GM21717 (cell line): ENCODE results near the gene ADGRF1.
"Not testable (repeated sequence)": the region's sequence is repeated elsewhere in the genome, so short reads cannot be mapped to it uniquely, and the experiment has no call there.

Experiments used
- ATAC-seq: cut with Tn5 transposase; IDR thresholded peaks from one replicate; pipeline ENCODE4 v1.9.1; 2021; ENCODE audit warnings: mild to moderate bottlenecking, moderate library complexity; ENCODE audit not compliant: unreplicated experiment

Gene ADGRF1

DNA sequence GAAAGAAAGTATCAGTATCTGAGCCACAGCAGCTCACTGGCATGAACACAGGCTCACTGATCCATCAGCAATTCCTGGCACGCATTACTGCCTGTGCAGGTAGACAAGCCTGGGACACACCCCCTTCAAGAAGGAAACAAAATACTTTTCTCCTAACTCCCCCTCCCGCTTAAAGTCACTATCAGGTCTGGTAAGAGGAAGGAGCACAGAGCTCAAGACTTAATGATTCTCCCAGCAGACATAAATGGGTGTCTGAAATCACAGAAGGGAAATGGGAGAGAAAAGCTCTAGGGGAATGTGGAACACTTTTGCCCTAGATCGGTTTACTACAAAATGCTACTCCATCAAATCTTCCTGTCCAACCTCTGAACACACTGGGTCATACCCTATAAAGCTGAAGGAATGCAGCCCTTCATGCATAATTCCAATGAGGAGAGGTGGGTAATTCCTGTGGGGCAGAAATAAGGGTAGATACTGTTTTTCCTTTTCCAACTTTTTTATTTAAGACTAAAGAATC, at the start of gene ADGRF1:
Gene ADGRF1 (minus strand): TSS at position 58 of the 517 bp plus-strand sequence. CDS start 13,271 bp downstream, outside the sequence.
- no peak for ATAC-seq

DNA sequence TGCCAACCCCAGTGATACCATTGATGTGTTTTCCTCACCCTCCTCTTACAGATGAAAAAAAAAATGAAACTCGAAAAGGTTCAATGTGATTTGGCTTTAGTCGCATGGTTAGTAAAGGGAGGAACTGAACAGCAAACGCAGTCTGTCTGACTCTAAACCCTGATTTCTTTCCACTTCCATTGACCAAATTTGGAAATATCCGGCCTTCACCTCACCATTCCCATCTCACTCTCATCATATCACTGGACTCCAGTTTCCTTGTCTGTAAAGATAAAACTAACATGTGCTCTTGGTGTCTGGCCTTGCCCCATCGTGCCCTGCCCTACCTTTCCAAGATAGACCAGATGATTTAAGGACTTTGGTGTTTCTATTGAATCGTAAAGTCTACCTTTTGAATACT, 48.7 kb upstream of the ADGRF1 start:
- ATAC-seq, result no peak

DNA sequence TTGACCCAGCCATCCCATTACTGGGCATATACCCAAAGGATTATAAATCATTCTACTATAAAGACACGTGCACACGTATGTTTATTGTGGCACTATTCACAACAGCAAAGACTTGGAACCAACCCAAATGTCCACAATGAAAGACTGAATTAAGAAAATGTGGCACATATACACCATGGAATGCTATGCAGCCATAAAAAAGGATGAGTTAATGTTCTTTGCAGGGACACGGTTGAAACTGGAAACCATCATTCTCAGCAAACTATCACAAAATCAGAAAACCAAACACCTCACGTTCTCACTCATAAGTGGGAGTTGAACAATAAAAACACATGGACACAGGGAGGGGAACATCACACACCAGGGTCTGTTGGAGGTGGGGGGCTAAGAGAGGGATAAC, 47.3 kb upstream of the ADGRF1 start:
- not testable (repeated sequence) for ATAC-seq

DNA sequence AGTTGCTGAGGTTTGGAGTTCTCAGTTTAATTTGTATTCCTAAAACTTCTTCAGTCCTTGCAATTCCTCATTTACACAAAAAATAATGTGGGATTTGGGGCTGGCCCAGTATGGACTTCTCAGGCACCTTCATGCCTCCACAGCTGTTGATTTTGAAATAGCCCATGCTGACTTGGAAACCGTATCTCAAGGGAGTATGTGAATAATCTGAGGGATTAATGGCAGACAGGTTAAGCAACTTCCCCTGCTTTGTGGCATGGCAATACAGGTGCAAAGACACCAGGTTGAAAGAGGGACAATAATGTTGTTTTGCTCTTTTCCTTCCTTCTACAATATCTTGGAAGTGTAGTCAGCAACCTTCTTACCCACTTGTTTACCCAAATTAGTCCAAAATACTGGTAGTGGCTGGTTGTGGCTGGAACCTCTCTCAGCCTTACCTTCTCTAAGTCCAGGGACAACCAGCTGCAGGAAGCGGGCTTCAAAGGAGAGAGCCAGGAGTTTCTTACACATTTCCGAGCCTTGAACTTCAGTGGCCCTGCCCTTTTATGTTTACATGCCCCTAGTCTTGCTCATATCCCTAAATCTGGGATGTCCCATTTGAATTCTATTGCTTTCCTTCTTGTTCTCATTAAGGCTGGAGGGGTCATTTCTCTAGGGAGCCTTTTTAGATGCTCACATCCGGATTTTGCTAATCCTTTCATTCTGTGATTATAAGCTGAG, 44.1 kb upstream of the ADGRF1 start:
- no peak for ATAC-seq

DNA sequence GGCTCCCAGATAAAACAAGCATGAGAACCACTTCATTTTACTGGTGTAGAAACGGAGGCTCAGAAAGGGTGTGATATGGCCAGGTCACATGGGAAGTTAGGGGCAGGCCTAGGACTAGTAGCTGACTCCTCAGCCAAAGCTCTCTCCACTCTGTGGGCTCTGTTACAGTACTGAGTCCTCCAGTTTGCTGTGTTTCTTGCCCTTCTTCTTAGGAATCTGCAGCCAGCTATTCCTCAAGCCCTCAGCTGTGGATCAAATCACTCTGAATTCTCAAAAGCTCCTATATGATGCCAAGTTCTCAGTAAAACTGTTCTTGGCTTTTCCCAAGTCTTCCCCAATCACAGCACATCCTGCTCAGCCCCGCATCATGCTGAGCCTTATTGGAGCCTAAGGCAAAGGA, 42.5 kb upstream of the ADGRF1 start:
- ATAC-seq, result no peak

DNA sequence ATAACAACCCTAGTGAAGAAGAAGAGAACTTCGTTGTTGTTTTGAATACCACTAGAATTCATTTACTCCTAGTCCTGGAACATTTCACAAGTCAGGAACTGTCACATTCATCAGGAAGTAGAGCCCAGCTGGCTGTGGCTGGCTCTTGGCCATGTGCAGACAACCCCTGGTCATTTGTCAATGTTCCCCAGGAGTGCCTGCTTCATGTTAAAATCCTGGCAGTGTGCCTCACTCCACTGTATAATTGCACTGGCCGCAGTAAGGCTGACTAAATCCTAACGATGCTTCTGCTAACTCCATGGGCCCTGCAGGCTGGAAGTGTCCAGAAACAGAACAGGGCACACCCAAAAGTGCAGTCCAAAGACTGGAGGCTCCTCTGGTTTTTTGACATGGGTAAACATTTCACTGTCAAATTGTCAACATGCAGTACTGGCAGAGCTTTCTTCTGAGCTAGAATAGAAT, 41.5 kb upstream of the ADGRF1 start:
- no peak for ATAC-seq

DNA sequence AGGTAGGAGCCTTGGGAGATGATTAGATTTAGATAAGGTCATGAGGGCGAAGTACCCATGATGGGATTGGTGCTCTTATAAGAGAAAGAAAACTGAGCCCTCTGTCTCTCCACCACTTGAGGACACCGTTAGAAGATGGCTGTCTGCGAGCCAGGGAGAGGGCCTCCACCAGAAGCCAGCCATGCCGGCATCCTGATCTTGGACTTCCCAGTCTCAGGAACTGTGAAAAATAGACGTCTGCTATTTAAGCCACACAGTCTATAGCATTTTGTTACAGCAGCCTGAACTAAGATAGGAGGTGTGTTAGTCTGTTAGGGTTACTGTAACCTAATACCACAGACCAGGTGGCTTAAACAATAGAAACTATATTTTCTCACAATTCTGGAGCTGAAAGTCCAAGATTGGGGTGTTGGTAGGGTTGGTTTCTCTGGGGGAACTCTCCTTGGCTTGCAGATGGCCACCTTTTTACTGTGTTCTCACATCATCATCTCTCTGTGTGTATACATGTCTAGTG, 38.0 kb upstream of the ADGRF1 start:
- ATAC-seq, result no peak

DNA sequence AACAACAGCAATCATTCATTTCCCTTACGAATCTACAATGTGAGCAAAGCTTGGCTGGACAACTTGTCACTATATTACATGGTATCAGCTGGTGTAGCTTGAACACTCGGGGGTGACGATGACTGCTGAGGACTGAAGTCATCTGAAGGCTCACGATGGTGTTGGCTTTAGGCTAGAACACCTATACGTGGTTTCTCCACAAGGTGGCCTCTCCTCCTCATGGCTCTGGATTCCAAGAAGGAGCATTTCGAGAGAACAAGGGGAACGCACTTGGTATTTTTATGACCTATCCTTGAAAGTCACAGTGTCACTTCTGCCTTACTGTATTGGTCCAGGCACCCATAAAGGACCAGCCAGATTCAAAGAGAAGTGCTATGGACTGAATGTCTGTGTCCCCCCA, 37.5 kb upstream of the ADGRF1 start:
- ATAC-seq, result no peak

DNA sequence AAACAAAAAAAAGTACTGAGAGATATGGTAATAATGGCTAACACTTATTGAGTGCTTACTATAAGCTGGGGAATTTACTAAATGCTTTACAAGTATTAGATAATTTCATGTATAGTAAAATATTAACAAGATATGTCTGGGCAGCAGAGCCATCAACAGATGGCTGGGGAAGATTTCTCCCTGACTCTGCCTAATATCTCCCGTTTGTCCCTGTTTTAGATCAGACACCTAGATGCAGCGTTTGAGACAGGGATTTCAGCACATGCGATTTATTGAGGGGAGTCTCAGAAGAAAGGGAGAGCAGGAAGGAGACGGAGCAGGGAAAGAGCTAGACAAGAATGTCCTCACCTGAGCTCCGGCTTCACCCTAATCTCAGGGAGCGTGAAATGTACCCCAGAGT, 36.9 kb upstream of the ADGRF1 start:
- ATAC-seq, result no peak

DNA sequence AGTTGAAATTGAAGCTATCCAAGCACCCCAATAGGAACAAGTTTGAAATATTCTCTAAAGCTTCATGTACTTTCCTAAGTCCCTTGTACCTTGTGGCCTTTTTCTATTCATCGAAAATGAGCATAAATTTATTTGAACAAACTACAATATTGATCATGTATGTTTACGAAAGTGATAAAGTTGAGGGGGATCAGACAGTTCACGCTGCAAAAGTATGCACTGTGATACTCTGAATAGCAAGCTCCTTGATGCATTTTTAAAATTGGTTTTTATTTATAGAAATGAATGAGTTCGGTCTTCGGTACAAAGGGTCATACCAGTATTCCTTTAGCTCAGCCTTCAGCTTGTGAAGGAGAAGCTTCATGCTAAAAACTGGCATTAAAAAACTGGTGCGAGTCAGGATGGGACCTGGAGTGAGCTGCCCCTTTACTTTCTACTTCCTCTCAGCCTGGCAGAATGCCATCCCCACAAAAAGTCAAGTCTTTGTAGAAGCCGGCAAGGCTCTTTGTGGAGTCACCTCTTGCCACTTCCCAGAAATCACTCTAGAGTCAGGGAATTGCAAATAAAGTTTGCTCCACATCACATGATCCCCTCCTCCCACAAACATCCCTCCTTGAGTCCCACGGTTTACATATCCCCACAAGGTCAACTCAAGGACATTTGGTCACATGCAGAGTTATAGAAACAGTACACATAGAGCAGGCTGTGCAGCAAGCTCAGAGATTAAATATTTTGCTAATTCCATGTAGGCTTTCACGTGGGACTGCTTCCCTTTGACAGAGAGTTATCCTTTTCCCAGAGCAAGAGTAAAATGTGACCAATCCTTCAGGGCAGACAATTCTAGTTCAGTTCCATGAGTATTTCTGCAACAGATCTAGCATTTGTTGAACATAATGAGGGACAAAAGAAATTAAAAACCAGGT, 34.6 kb upstream of the ADGRF1 start:
- ATAC-seq, result no peak

DNA sequence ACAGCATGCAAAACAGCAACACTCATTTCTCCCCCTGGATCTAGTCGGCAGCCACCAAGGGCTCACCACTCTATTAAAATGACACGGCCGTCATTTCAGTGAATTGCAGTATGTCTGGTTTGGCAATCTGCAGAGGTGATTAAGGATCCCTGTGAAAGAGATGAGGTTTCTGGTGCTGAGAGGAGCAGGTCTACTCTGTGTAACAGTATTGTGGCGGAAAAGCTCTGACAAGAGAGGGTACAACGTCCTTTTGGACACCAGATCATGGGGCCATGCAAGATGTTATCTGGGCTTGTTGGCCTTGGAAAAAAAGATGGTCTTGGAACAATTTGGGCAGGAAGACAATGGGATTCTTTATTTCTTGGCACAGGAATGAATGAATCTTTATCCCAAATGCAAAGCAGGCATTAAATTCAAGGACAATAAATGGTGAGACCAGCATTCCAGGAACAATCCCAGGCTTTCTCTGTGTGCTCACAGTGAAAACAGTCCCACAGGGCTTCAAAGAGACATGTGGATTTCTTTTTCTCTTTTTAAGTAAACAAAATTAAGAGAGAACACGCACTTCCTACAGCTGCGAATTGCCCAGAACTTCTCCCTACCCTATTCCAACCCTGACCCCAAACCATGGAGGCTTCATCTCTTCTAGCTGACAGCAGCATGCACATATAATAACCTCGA, 33.7 kb upstream of the ADGRF1 start:
- no peak for ATAC-seq

DNA sequence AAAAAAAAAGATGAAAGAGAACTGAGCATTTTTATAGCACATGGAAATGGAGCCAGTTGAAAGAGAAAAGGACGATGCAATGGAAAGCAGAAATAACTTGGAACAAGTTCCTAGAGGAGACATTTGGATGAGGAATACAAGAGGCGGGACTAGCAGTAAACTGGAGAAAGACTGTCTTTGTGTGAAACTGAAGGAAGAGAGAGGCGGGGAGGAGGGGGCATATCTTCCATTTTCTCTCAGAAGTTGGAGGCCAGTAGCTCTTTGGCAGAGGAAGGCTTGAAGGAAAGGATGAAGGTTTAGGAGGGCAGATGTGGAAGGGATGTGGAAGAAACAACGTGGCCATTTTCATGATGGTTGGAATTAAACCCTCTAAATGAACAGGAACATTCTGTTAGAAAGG, 33.0 kb upstream of the ADGRF1 start:
- ATAC-seq, result no peak

DNA sequence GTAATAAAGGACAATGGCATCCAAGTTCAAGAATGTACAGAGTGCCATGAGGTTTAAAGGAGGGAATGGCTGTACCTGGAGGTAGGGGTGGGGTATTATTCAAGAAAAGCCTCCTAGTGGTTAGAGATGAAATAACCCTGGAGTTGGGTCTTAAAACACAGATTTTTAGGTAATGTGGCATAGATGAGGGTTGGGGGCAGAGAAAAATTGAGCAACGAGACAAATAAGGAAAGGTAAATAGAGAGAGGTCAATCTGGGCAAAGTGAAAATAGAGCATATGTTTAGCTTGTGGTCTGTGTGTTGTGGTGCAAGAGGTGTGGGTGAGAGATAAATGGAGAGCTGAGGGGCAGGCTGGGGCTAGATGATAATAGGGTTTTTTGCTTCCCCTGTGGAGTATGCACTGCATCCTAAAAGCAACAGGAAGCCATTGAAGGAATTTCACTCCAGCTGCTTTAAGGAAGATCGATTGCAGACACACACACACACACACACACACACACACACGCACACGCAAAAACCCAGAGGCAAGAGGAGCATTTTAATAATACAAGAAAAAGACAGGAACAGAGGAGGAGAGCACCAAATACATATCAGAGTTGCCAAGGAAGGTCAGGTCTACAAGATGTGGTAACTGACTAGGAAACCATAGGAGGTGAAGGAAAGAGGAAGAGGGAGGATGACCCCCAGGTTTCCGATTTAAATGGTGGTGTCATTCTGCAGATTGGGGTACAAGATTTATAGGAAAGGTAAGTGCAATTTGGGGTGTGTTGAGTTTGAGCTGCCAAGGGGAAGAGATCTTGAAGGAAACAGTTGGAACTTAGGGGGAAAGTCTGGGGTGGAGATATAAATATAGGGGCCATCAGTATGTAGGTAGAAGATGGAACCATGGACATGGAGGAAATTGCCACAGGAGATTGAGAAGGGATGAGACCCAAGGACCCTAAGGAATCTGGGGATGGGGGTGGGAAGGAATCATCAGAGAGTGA, 31.3 kb upstream of the ADGRF1 start:
- ATAC-seq, result no peak

DNA sequence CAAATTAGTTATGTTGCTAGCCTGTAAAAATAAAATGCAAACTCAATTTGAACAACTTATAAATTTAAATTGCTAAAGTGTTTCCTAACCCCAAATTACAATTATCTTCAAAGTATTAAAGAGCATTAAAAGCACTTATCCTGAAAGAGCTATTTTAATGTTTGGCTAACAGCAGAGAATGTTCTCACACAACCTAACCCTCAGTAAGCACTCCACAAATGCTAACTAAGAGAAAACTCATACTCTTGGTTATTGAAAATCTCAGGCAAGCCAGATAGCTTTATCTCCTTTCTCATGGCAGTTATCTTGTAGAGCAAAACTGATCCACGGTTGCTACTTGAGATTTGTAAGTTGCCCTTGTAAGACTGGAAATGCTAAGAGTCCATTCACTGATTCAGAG, 30.5 kb upstream of the ADGRF1 start:
- no peak for ATAC-seq

DNA sequence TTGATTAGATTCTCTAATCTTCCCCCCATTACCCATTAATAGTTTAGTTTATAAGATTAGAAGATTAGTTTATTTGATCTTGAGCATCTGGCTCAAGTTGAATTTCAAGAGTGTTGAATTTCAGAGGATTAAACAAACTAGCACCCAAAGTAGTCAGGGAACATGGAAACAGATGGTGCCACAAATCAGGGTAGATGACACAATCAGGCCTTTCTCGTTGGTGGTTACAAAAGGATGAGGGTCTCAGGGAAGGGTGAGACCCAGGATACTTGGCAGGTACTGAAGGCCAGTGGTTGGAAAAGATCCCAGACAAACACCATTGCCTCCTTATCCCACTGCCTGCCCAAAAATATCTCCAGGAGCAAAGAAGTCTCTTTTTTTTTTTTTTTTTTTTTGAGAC, 29.5 kb upstream of the ADGRF1 start:
- no peak for ATAC-seq

DNA sequence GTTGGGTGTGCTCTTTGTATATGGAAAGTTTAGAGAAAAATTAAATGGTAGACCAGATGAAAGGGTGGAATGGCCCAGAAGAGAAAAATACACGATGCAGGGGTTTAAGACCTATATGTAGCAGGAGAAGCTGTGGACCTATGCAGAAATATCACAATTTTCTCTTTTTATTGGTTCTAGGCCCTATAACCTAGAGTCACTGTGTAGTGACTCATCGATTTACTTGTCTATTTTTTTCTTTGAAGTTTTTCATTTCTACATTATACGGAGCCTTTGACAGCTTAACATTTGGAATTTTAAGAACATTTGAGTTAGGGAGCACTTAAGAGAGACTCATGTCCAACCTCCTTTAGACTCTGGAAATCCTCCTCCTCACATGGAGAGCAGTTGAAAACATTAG, 28.3 kb upstream of the ADGRF1 start:
- no peak for ATAC-seq

DNA sequence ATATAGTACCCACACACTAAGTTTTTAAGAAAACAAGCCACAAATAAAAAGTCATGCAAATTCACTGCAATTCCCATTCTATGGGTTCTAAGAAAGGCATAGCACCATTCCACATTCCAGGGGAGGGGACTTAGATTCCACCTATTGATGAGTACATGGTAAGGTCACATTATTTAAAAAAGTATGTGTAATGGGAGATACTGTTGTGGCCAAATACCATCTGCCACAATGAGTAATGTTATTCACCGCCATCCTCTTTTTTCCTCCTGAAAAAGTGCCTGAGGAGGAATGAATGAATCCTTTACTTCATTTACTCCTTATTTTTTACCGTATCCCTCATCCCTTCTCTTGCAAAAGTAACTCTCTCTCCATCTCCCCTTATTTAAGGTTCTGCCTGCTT, 27.0 kb upstream of the ADGRF1 start:
- no peak for ATAC-seq

DNA sequence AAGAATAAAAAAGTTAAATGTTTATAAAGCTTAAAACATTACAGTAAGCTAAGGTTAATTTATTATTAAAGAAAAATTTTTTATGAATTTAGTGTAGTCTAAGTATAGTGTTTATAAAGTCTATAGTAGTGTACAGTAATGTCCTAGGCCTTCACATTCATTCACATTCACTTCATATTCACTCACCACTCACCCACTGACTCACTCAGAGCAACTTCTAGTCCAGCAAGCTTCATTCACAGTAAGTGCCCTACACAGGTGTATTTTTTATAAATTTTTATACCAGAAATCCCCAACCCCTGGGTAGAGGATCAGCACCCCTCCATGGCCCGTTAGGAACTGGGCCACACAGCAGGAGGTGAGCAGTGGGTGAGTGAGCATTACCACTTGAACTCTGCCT, 24.3 kb upstream of the ADGRF1 start:
- ATAC-seq, result no peak

DNA sequence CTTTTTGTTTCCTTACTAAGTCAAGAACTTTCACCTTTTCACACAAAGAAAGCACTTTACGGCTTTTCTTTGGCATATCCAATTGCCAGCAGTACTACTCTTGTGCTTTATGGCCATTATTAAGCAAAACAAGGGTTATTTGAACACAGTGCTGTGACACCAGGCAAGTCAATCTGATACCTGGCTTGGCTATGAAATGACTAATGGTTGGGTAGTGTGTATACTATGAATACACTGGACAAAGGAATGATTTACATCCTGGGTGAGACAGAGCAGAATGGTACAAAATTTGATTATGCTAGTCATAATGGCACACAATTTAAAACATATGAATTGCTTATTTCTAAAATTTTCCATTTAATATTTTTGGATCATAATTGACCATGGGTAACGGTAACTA, 22.1 kb upstream of the ADGRF1 start:
- ATAC-seq, result no peak

DNA sequence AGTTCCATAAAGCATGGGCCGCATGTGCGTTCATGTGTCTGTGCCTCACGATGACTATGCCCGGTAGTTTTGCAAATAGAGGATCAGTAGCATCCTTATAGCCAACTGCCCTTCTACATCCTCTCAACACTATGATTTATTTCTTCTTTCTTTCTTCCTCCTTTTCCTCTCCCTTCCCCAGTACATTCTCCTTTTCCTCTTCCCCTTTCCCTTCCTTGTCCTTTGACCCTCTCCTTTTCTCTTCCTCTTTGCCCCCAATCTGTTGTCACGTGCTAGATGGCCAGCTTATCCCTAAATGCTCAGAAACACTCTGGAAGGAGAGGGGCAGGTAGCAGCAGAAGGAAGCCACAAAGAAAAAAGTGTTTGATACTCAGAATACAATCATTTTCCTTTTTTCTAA, 20.2 kb upstream of the ADGRF1 start:
- no peak for ATAC-seq
